ENCODE results near the gene COL5A3. TPM values are rescaled to one million over a fixed set of nuclear protein-coding genes. Genes with fewer than 3 reads are reported as not detected.

COL5A3 gene
- total RNA-seq, 2 donors from 2014 or later = 3.4 to 9.6 TPM

DNA sequence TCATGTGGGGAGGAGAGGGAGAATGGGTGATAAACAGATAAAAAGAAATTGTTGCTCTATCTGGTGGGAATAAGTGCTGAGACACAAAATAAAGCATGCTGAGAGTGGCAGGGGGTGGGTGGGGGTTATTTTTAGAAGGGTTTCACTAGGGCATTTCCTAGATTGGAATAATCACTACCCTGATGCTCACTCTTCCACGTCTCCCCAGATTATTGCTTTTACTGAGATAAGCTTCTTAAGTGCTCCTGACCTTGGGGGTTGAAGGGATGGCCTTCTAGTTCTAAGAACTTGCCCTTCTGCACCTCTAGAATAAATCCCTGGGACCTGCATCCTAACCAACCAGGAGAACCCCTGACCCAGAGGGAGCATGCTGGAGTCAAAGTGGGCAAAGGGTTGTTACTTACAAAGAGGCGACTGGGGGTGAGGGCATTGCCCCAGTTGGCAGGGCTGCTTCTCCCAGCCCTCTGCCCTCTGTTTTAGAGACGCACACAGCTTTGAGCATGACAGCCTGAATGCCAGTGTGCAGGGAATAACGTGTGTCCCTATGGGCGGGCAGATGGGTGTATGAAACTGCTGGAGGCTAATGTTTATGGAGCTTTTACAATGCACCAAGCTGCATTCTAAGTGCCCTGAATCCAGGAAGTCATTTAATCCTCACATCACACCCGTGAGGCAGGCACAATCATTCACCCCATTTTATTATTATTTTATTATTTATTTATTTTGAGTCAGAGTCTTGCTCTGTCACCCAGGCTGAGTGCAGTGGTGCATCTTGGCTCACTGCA lies 3.7 kb upstream of the COL5A3 start:
- Histone ChIP-seq H3K27me3 (peaks cover 0 to 14% of the 10 kb centered on the region in 2 donors), H3K36me3 (replicated peaks in 1 of 2; ENCODE audit: insufficient read depth in 1 of 2, low read depth in 2 of 2) (no peaks in the 10 kb centered on the region), H3K4me1 (peaks cover 16% of the 10 kb centered on the region), H3K4me3 (no peak overlapping the region), H3K27ac (no peak overlapping the region), H3K9me3 (no peaks in the 10 kb centered on the region)
- DNase-seq (no peak), ATAC-seq (no peak)
- TF ChIP-seq POLR2A (IDR thresholded peaks at IDR 0.05) = no peak
- TF ChIP-seq, protein P1, sequence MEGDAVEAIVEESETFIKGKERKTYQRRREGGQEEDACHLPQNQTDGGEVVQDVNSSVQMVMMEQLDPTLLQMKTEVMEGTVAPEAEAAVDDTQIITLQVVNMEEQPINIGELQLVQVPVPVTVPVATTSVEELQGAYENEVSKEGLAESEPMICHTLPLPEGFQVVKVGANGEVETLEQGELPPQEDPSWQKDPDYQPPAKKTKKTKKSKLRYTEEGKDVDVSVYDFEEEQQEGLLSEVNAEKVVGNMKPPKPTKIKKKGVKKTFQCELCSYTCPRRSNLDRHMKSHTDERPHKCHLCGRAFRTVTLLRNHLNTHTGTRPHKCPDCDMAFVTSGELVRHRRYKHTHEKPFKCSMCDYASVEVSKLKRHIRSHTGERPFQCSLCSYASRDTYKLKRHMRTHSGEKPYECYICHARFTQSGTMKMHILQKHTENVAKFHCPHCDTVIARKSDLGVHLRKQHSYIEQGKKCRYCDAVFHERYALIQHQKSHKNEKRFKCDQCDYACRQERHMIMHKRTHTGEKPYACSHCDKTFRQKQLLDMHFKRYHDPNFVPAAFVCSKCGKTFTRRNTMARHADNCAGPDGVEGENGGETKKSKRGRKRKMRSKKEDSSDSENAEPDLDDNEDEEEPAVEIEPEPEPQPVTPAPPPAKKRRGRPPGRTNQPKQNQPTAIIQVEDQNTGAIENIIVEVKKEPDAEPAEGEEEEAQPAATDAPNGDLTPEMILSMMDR (IDR thresholded peaks at IDR 0.05) = no peak
- 36 to 39% methylated on average over 6 of the region's 6 CpGs for WGBS, 2 donors
- intact Hi-C loops (cut with DNase I) = no loop called here

DNA sequence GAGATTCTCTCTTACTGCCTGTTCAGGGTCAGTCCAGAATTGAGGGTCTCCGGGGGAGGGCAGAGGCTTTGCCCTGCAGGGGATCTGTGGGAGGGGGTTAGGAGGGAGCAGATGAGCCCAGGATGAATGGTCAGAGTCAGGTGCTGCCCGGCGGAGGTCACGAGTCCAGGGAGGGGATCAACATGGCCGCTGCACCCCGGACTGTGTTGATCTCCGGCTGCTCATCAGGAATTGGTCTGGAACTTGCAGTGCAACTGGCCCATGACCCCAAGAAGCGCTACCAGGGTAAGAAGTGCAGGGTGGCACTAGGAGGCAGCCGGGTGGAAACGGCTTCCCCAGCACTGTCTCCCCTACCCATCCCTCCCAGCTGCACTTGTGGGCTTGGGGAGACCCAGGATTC lies 3.0 kb upstream of the COL5A3 start, which contains the start of gene RDH8:
Gene RDH8 (plus strand): TSS at position 168 of the 400 bp plus-strand sequence. CDS start 15 bp downstream, at position 183.
- intact Hi-C loops (cut with DNase I) = no loop called here
- Histone ChIP-seq H3K9me3 (no peaks in the 10 kb centered on the region), H3K27ac (no peak within 1 kb of the TSS), H3K4me1 (peaks cover 23% of the 10 kb centered on the region), H3K4me3 (no peak within 1 kb of the TSS), H3K36me3 (replicated peaks in 1 of 2; ENCODE audit: insufficient read depth in 1 of 2, low read depth in 2 of 2) (no peaks in the 10 kb centered on the region), H3K27me3 (peaks cover 0 to 14% of the 10 kb centered on the region in 2 donors)
- ATAC-seq (no peak), DNase-seq (no peak)
- TF ChIP-seq, protein P1 (IDR thresholded peaks at IDR 0.05) = no peak
- TF ChIP-seq POLR2A (IDR thresholded peaks at IDR 0.05) = no peak
- WGBS, 2 donors = 31 to 43% methylated on average over 7 to 8 of the region's 10 CpGs

DNA sequence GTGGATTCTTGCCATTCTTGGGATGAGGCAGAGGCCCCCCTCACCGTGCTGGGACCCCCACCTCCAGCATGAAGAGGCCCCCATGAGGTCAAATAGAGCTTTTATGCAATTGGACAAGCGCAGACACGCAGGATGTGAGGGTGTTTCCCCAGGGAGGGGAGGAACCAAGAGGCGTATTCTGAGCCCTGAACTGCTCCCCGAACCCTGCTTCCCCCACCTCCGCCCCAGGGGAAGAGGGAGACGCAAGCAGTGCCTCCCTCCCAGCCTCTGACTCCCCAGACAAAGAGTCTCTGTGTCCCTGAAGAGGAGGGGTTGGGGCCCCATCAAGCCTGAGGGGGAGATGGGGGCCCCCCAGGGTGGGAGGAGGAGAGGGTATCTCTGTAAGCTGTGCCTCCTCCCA lies 1.7 kb upstream of the COL5A3 start:
- H3K36me3 ChIP-seq (replicated peaks in 1 of 2; ENCODE audit: insufficient read depth in 1 of 2, low read depth in 2 of 2) = no peaks in the 10 kb centered on the region
- no peak overlapping the region for H3K4me3 ChIP-seq
- TF ChIP-seq, protein P1 (IDR thresholded peaks at IDR 0.05) = no peak
- no peak for TF ChIP-seq POLR2A (IDR thresholded peaks at IDR 0.05)
- intact Hi-C loops (cut with DNase I) = no loop called here
- H3K9me3 ChIP-seq = no peaks in the 10 kb centered on the region
- ATAC-seq = no peak
- no peak overlapping the region for H3K27ac ChIP-seq
- H3K4me1 ChIP-seq = peaks cover 26% of the 10 kb centered on the region
- peaks cover 0 to 14% of the 10 kb centered on the region in 2 donors for H3K27me3 ChIP-seq
- no peak for DNase-seq
- 35 to 42% methylated on average over 5 to 6 of the region's 7 CpGs for WGBS, 2 donors

DNA sequence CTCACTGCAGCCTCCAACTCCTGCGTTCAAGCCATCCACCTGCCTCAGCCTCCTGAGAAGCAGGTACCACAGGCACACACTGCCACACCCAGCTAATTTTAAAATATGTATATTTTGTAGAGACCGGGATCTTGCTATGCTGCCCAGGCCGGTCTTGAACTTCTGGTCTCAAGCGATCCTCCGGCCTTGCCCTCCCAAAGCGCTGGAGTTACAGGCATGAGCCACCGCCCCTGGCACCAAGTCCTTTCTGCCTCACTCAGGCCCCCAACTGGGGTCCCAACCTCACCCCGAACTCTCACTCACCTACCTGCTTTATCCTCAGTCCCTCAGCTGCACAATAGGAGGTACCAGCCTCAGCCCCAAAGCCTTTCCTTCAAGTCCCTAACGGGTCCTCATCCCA lies 635 bp upstream of the COL5A3 start:
- H3K27ac ChIP-seq = no peak overlapping the region
- no peak for DNase-seq
- WGBS, 2 donors = 75 to 83% methylated on average over 9 of the region's 9 CpGs
- ATAC-seq = no peak
- H3K4me1 ChIP-seq = peaks cover 26% of the 10 kb centered on the region
- H3K9me3 ChIP-seq = no peaks in the 10 kb centered on the region
- intact Hi-C loops (cut with DNase I) = no loop called here
- H3K36me3 ChIP-seq (replicated peaks in 1 of 2; ENCODE audit: insufficient read depth in 1 of 2, low read depth in 2 of 2) = no peaks in the 10 kb centered on the region
- H3K4me3 ChIP-seq = no peak overlapping the region
- no peak for TF ChIP-seq POLR2A (IDR thresholded peaks at IDR 0.05)
- H3K27me3 ChIP-seq = peaks cover 0 to 14% of the 10 kb centered on the region in 2 donors

DNA sequence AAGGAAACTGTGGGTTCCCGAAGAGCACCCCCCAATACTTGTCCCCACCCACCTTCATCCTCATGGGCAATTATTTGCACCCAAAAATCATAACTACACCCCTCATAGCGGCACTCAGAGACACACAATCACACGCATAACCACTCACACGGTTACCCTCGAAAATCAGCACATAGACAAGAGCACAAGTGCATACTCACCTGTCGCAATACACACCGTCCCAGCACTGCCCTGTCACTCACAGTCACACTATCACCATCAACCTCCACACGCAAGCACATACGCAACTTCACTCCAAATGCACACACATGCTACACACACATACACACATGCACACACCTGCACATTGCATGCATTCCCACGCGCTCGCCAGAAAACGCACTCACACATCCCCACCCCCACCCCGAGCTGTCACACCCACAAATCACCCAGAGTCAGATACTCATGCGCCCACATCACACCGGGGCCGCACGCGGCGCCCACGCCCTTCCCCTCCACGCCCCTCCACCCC lies 535 bp downstream of the COL5A3 start:
- peaks cover 0 to 14% of the 10 kb centered on the region in 2 donors for H3K27me3 ChIP-seq
- H3K27ac ChIP-seq = peak overlapping the region in 1 of 4 donors; percentile 3
- no peak for DNase-seq
- H3K4me3 ChIP-seq = no peak overlapping the region
- ATAC-seq = no peak
- H3K36me3 ChIP-seq (replicated peaks in 1 of 2; ENCODE audit: insufficient read depth in 1 of 2, low read depth in 2 of 2) = no peaks in the 10 kb centered on the region
- no peak for TF ChIP-seq POLR2A (IDR thresholded peaks at IDR 0.05)
- TF ChIP-seq, protein P1 (IDR thresholded peaks at IDR 0.05) = no peak
- WGBS, 2 donors = 4 to 5% methylated on average over 20 to 22 of the region's 22 CpGs
- H3K4me1 ChIP-seq = peaks cover 26% of the 10 kb centered on the region
- no peaks in the 10 kb centered on the region for H3K9me3 ChIP-seq
- intact Hi-C loops (cut with DNase I) = no loop called here

All from body of pancreas (tissue), 4 donors.